Measurements from ENCODE around the gene POGK.
"Not testable (repeated sequence)": the region's sequence is repeated elsewhere in the genome, so short reads cannot be mapped to it uniquely, and the experiment has no call there.

The POGK gene, protein sequence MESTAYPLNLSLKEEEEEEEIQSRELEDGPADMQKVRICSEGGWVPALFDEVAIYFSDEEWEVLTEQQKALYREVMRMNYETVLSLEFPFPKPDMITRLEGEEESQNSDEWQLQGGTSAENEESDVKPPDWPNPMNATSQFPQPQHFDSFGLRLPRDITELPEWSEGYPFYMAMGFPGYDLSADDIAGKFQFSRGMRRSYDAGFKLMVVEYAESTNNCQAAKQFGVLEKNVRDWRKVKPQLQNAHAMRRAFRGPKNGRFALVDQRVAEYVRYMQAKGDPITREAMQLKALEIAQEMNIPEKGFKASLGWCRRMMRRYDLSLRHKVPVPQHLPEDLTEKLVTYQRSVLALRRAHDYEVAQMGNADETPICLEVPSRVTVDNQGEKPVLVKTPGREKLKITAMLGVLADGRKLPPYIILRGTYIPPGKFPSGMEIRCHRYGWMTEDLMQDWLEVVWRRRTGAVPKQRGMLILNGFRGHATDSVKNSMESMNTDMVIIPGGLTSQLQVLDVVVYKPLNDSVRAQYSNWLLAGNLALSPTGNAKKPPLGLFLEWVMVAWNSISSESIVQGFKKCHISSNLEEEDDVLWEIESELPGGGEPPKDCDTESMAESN

DNA sequence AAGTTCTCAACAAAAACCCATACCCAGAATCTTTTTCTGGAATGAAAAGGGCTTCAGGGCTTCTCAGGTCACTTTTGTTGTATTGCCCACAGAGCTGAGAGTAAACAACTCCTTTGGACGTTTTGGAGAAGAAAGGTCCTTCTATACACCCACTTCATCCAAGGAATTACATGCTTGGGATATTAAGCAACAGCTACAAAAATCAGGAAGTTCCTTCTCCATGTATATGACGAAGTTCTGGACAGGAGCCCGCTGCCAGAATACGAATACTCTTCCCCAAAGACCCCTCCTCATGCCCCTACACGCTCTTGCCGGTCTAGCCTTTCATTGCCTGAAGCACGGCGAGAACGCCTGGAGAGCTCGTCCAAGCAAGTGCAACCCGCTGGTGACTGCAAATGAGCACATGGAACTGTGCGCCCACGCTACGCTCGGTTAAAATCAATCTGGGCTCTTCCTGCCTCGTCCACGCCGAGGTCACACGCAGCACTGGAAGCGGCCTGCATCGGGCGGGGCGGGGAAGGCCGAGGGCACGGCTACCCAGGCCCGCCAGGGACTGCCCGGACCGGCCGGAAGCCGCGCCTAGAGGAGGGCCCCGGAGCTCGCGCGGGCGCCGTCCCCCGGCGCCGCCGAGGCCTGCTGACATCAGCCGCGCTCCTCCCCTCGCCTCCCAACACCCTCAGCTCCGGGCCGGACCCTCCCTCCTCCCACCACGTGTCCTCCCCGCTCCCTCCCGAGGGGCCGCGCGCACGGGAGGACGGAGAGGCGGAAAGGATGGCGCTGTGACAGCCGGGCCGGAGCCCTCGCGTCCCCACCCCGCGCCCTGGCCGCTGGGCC is at the start of gene POGK:
TSS of gene POGK (plus strand) at position 710 of the 834 bp plus-strand sequence. CDS start 1,482 bp downstream, outside the sequence.
- peak; percentile 87 for DNase-seq

DNA sequence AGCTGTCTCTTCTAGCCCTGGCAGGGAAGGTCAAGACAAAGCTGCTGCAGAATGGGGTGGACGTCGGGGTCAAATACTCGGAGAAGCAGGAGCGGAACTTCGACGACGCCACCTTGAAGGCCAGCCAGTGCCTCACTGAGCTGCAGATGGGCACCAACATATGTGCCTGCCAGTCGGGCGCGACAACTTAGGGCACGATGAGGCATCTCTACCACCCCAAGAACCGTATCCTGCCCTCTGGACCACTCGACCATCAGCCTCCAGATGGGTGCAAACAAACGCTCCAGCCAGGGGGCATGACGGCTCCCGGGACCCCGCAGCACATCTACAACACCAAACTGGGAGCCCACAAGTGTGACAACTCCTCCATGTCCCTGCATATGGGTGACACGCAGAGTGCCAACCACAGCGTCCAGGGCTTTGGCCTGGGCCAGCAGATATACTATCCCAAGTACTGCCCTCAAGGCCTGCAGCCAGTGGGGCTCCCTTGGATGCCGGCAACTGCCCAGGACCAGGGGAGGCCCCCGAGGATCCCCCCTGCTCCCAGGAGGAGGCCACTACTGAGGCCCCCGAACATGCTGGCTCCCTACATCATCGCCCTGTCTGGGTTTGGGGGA is 42.5 kb upstream of the POGK start:
- no peak for DNase-seq

DNA sequence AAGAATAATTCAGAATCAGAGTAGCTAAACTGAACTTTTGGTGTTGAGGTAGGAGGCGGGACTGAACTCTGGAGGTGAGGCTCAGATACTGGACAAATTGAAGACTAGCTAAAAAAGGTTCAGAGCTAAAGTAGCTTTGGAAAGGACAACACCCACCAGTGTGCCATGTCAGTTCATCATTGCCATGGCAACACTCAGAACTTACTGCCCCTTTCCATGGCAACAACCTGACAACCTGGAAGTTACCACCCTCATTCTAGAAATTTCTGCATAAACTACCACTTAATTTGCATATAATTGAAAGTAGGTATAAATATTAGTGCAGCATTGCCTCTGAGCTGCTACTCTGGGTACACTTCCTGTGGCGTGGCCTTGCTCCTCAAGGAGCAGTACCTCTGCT is 30.3 kb upstream of the POGK start:
- no peak for DNase-seq

DNA sequence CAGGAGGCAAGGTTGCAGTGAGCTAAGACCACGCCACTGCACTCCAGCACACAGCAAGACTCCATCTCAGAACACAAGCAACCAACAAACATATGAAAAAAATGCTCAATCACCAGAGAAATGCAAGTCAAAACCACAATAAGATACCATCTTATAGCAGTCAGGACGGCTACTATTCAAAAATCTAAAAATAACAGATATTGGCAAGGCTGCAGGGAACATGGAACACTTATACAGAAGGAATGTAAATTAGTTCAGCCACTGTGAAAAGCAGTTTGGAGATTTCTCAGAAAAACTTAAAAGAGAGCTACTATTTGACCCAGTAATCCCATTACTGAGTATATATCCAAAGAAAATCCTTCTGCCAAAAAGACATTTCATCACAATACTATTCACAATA is 27.6 kb upstream of the POGK start:
- no peak for DNase-seq

DNA sequence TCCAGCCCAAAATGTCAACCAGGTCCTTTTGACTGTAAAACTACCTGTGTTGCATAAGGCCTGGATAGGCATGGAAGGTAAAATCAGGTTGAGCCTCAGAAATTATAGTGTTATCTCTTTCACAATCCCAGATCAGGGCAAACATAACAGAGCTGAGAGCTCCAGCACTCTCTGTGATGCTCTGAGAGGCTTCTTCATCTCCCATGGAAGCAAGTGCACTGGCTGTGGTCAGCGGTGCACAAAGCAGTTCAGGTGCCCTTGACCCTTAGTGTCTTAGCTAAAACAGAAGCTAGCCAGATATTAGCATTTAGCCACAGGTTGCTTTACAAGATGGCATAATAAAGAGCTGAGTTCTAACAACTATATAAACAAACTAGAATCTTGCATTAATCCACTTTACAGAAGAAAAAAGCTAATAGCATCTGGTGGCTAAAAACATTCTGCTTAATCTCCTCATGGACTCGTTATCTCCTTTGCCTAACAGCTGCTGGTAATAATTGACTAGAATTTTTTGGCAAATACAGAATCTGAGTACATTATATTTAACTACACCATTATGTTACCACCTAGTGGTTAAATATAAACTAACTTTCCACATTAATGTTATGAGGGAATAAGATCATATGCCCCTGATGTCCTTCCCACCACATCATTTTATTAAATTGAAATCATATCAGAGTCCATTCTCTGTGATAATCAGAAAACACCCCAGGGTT is 25.6 kb upstream of the POGK start:
- no peak for DNase-seq

DNA sequence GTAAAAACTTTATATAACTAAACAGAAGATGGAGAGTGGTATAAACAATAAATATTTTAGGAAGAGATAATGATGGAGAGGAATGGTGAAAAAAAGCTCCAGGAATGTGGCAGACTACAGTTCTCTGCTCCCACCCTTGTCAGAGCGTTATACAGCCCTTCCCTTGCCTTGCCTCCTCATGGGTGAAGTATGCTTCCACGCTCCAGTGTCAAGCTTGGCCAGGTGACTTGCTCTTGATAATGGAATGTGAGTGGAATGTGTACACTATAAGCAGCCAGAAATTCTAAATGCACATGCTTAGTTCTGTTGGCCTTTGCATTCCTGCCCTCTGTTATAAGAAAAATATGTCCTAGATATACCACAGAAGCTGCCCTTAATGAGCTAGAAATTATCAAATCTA is 24.7 kb upstream of the POGK start:
- no peak for DNase-seq

DNA sequence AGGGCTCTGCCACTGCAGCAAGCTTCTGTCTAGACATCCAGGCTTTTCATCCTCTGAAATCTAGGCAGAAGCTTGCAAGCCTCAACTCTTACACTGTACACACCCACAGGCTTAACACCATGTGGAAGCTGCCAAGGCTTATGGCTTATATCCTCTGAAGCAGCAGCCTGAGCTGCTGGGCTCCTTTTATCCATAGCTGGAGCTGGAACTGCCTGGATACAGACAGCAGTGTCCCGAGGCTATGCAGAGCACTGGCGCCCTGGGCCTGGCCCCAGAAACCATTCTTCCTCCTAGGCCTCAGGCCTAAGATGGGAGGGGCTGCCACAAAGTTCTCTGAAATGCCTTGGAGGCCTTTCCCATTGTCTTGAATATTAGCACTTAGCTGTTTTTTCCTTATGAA is 19.3 kb upstream of the POGK start:
- no peak for DNase-seq

DNA sequence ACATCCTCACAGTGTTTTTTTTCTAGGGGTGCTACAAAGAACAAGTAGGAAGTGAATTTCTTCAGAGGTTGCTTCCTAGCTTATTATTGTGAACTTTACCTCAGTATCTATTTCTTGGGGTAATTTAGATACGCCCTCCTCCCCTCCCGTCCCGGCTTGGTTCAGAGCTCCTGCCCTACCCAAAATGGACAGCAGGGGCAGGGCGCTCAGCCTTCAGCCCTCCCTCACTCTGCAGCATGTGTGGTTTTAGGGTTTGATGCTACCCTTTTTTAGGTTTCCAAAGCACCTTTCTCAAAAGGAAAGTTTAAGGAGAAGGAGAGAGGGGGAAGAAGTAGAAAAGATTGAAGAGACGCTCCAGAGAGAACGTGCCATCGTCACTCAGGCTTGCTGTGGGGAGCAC is 16.9 kb upstream of the POGK start:
- no peak for DNase-seq

DNA sequence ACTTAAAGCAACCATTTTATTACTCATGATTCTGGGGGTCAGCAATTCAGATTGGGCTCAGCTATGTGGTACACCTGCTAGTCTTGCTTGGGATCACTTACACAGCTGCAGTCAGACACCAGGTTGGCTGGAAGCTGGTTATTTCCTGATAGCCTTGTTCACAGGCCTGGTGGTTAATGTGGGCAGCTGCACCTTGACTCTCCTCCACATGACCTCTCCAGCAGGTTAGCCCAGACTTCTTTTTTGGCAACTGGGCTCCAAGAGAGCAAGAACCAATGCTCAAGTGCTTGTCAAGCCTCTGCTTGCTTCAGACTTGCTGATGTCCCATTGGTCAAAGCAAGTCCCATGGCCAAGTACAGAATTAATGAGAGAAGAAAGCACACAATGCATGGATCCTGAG is 11.8 kb upstream of the POGK start:
- no peak for DNase-seq

DNA sequence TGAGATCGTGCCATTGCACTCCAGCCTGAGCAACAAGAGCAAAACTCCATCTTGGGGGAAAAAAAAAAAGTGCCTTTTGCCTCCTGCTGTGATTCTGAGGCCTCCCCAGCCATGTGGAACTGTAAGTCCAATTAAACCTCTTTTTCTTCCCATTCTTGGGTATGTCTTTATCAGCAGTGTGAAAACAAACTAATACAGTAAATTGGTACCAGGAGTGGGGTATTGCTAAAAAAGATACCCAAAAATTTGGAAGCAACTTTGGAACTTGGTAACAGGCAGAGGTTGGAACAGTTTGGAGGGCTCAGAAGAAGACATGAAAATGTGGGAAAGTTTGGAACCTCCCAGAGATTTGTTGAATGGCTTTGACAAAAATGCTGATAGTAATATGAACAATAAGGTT is 9.5 kb upstream of the POGK start:
- DNase-seq: not testable (repeated sequence)

DNA sequence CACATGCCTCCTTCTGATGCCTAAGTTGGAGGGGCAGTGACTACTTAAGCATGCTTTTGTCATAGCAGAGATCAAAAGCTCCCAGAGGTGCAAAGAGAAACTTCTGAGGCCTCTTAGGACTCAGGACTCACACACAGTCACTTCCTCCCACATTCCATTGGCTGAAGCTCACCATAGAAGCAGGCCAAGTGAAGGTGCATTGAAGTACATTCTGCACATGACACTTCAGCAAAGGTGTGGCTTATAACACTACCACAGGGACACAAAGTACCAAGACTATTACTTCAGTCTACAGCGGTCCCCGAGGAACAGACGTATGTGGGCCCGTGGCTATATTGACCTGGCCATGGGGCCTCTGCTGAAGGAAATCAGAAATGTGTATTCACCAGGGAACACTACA is 2.5 kb upstream of the POGK start:
- DNase-seq: no peak

DNA sequence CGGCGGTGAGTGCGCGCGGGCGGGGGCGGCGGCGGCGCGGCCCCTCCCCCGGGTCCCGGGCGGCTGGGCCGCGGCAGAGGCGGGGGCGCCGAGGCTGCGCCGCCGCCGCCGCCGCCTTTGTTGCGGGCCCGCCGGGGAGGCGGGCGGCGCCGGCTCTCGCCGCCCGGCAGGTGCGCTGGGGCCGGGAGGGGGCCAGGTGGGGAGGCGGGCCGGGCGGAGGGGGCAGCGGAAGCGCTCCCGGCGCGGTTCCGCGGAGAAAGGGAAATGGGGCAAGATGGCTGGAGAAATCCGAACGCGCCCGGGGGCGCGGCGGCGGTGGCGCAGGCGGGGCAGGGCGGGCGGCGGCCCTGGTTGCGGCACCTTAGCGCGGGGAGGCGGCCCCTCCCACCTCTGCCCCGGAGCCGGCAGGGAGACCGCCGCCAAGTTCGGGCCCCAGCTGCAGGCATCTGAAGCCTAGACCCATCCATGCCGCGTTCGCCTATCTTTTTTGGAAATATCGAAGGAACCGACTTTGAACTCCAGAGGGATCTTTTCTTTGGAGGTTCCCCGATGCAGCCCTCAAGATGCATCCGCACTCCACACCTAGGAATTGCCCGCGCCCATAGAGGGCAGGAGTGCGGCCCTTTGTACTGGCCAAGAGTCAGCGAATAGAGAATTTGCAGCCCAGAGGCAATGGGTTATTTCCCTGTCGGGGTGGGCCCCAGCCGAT is 479 bp downstream of the POGK start:
- peak; percentile 53 for DNase-seq

DNA sequence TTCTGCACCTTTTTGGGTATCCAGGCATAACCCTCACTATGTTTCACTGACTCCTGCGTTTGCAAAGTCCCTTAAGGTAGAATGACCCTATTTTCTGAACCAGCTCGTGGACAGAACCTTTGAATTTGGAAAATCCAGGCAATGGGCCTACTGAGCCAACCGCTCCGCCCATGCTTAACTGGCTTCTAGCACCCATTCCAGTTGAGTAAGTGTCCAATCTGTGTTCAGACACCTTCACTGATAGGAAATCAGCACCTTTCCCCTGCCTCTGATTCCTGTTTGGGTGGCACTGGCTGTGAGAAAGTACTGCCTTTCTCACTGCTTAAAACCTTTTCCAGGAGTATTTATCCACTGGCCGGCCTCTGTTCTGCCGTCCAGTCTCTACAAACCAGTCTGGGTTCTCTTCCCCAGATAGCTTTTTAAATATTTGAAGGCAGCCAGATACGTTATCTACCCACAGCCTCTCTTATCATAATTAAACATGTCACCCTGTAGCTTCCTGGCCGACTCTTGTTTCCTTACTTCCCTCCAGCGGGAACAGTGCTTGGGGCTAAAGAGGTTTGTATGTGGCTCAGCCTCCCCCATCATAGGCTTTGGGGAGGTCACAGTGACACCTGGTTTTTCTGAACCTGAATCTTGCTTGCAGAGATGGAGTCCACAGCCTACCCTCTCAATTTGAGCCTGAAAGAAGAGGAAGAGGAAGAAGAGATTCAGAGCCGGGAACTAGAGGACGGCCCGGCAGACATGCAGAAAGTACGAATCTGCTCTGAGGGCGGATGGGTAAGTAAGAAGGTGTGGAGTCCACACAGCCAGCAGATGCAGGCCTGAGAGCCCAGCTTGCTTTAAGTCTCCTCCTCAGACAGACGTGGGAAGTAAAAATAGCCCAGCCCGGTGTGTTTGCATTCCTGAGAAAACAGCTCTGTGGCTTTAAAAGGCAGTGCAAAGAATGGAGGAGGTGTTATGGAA is 1.3 kb downstream of the POGK start:
- DNase-seq: no peak

DNA sequence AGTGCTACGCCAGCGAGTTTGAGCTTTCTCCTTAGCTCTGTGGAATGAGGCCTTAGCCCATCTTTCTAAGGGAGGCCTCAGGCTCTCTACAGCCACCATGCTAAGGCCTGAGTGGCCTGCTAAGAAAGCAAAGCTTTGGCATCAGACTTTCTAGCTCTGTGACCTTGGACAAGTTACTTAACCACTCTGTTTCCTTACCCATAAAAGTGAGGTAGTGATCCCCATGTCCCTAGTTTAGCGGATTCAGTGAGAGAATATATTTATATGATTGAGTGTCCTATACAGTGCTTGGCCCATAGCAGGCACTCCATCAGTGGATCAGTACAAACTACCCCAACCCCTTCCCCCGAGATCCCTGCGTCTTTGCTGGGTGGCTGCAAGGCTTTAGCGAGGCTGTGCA is 4.0 kb downstream of the POGK start:
- DNase-seq: no peak

DNA sequence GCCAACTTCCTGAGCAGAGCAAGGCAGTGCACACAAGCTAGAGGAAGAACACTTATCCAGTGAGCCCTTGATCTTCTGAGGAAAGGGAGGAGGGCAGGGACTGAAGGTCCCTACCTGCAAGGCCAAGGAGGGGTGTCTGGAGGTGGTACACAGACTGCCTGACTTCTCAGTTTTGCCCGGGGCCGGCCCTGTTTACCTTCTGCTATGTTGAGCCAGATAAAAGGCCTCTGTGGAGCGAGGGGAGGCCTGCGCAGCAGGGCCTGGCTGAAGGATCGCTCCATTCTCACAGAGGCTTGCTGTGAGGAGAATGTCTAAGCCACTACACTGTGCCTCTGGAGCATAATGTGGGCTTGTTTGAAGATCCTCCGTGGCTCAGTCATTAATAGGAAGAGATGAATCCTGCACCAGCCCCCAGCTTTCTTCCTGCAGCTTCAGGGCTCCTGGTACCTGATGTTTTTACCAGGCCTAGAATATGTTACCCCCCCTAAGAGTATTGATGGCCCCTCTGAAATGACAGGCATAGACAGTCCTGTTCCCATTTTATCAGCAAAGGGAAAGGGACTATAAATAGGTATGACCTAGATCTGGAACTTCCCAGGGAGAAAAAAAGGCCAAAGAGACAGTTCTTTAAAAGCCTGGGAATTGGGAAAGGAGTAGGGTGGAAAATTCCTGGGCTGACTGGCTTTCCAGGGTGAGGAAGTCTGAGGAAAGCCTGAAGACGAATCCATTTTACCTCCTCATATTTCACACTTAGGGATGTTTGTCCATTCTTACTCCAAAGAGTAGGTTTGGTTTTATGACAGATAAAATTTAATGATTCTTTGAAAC is 4.7 kb downstream of the POGK start:
- no peak for DNase-seq

DNA sequence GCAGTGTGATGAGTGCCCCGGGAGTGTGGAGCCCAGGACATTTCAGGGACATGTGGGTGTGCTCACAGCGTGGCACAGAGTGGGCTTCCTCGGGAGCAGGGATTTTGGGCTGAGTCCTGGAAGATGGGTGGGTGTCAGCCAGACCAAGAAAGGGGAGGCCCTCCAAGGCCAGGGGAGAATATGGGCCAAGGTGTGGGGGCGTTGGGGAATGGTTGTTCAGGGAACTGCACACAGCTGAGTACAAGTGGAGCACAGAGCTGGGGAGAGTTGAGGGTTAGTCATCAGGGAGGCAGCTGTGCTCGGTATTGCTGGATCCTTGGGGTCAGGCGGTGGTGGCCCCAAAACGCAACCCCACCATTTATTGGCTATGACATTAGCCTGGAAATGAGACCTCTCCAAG is 5.5 kb downstream of the POGK start:
- no peak for DNase-seq

DNA sequence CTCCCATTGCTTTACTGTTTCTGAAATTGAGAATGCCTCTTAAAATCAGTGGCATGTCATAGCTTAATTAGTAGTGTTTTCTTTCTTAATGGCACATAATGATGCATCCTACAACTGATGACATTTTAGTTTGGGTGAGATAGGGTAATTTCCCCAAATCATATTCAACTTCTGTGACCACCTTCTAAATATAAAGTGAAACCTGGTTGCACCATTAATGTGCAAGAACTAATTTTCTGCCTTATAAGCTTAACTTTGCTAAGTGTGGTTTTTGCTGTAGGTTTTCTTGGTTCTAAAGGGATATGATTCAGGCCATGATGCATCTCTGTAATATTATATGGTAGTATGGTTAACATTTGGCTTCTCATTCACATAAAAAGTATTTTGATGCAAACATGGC is 8.9 kb downstream of the POGK start:
- DNase-seq: no peak

DNA sequence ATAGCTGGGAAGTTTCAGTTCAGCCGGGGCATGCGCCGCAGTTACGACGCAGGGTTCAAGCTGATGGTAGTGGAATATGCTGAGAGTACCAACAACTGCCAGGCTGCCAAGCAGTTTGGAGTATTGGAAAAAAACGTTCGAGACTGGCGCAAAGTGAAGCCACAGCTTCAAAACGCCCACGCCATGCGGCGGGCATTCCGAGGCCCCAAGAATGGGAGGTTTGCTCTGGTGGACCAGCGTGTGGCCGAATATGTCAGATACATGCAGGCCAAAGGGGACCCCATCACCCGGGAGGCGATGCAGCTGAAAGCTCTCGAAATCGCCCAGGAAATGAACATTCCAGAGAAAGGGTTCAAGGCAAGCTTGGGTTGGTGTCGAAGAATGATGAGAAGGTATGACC is 9.9 kb downstream of the POGK start:
- DNase-seq: no peak

DNA sequence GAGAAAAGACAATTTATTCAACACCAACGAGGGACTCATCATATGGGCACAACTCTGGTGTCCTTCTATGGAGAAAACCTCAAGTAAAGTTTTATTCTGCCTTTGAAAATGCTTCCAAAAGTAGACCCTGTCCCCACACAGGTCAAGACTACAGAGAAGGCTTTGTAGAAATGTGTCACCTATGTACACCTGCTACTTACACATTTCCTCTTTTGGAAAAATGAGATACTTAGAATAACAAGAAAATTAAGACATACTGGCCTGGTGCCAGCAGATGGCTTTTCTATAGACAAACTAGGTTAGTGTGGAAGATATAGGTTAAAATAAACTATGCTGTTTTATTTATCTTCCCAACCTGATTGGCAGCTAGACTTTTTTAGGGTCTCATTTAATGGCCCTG is 13.6 kb downstream of the POGK start:
- no peak for DNase-seq

DNA sequence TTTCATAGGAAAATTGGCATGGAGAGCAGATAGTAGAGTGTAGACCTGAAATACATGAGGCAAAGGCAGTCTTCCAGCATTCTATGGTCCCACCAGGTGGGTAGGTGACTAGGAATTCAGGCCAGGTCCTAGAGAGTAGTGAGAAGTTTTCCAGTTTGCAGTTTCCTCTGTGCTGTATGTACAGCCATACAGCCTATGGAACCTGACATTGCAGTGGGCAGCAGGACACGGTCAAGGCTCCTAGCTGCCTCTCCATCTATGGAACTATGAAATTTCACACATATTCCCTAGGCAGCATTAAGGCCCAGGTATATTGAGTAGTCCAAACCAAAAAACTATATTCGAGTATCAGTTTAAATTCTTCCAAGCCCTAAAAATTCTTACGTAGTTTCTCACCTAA is 16.3 kb downstream of the POGK start:
- DNase-seq: no peak
